VCaP (cell line): ENCODE data around the gene RIN3.

Experiments used
- H3K27ac ChIP-seq: fragments of 450-650 bp; 2 replicates; pipeline ENCODE4 v1.5.1; 2017
- TF ChIP-seq, protein P1 (sequence below): fragments of 450-650 bp; conservative IDR thresholded peaks from 2 replicates; pipeline ENCODE4 v1.5.1; 2017; ENCODE audit warnings: mild to moderate bottlenecking, moderate library complexity

Gene RIN3

DNA sequence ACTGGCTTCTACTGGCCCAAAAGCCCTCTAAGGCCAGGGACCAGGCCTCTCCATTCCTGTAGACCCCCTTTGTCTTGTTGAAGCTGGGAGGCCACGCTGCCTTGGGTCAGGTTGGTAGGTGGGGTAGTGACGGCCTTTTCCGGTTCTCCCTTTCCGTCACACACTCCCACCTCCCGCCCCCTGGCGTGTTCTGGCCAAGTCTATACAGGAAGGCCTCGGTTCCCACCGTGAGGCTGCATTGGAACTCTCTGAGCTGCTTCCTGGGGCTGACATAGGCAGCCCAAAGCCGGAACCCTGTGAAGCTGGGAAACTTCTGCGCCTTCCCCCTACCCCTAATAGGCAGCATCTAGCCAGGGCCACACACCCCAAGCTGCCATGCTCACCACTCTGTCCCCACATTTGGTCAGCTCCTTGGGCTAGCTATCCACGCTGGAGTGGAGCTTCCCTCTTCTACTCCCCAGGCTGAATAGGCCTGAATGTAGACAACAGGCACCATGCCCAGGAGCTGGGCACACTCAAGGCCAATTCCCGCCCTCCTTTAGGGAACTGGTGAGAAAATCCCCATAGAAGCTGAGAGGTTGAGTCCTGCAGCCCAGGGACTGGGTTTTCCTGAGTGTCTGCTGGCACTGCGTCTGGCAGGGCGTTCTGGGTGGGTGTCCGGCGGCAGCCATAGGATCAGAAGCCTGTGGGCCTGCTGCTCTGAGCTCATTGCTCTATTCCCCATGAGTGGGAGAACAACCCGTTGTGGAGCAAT is 35.7 kb downstream of the RIN3 start:
- no peak overlapping the region for H3K27ac ChIP-seq
- TF ChIP-seq, protein P1, sequence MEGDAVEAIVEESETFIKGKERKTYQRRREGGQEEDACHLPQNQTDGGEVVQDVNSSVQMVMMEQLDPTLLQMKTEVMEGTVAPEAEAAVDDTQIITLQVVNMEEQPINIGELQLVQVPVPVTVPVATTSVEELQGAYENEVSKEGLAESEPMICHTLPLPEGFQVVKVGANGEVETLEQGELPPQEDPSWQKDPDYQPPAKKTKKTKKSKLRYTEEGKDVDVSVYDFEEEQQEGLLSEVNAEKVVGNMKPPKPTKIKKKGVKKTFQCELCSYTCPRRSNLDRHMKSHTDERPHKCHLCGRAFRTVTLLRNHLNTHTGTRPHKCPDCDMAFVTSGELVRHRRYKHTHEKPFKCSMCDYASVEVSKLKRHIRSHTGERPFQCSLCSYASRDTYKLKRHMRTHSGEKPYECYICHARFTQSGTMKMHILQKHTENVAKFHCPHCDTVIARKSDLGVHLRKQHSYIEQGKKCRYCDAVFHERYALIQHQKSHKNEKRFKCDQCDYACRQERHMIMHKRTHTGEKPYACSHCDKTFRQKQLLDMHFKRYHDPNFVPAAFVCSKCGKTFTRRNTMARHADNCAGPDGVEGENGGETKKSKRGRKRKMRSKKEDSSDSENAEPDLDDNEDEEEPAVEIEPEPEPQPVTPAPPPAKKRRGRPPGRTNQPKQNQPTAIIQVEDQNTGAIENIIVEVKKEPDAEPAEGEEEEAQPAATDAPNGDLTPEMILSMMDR, result no peak

DNA sequence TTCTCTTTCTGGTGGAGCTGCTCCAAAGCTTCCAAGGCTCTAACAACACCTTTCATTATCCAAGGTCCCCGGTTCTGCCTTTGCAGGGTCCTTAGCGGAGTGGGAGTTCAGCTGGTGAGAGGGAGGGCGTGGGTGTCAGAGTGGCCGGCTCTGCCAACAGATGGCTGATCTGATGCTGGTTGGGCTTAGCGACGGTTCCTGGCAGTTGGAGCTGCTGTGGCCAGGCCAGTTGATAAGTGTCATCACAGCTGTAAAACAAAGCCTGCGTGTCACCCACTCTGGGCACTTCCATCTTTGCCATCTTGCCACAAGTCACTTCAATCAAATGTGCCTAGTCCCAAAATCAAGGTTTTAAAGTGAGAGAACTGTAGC is 36.3 kb downstream of the RIN3 start:
- TF ChIP-seq, protein P1, result no peak
- H3K27ac ChIP-seq, result no peak overlapping the region

DNA sequence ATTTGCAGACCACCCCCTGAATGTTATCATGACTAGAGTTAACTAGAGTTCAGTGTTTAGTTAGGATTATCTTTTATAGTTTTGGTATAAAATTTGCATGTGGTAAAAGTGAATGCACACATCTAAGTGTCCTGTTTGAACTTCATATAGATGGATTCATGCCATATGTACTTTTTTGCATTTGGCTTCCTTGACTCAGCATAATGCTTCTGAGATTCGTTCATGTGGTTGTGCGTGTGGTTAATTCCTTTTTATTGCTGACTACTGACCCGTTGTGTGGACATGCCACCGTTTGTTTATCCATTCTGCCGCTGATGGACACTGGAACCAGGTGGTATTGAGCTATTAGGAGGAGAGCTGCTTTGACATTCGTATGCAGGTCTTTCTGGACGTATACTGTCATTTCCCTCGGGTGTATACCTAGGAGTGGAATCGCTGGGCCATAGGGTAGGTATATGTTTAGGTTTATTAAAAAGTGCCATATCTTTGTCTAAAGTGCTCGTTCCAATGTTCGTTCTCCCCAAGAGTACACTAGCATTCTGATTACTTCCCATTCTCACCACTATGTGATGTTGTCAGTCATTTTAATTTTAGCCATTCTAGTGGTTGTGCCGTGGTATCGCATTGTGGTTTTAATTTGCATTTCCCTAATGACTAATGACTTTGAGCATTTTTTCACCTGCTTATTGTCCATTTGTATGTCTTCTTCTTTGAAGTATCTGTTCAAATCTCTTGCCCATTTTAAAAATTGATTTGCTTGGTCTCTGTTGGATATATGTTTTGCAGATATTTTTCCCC is 37.7 kb downstream of the RIN3 start:
- no peak overlapping the region for H3K27ac ChIP-seq
- TF ChIP-seq, protein P1, result no peak

DNA sequence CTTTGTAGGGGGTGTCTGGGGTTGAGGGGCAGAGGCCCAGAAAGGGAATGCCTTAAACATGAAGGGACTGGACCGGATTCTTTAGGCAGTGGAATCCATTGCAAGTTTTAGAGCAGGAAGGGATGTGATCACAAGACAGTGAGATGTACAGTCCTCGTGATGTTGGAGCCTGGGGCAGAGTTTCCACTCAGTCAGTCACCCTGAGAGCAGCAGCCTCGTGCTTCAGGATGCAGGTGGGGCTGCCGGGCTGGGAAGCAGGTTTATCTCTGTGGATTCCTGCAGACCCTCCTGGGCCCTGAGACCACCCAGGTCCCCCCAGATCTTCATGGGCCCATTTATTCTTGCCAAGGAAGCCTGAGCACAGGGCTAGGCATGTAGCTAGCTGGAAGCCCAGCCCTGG is 38.5 kb downstream of the RIN3 start:
- TF ChIP-seq, protein P1, result no peak
- H3K27ac ChIP-seq, result no peak overlapping the region

DNA sequence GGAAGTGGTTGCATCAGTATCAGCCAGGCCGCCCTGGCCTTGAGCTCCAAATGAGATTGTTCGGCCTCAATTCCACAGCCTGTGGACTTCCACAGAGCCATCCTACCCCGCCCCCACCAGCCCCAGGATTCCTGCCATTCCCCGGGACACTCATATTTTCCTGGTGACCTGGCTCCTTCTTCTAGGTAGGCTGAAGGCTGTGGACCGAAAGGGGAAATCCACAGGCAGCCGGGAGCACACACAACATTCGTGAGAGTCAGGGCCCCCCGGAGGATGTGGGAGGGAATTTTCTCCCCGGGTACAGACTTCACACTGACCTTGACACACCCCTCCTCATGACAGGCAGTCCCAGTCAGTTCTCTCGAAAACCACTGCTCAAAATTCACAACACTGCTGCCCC is 39.9 kb downstream of the RIN3 start:
- no peak overlapping the region for H3K27ac ChIP-seq
- TF ChIP-seq, protein P1, result no peak

DNA sequence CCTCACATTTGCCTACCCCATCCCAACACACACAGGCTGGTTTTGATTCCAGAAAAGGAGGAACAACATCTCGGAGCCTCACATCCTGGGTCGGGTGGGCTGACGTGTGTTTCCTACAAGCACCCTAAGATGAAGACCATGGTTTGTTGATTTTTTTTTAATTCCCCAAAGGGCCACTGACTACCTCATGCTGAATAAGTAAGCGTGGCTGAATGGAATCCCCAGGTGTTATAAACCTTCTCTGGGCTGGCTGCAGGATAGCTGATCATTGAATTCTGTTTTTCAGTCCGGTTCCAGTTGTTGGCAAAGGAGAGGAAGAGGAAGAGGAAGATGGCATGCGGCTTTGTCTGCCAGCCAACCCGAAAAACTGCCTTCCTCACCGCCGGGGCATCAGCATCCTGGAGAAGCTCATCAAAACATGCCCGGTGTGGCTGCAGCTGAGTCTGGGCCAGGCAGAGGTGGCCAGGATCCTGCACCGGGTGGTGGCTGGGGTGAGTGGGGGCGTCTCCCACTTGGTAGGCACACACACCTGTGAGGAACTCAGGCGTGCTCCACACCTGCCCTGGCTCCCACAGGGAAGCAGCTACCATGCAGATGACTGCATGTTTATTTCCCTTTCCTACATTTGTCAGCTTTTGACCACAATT is 42.0 kb downstream of the RIN3 start:
- H3K27ac ChIP-seq, result no peak overlapping the region
- TF ChIP-seq, protein P1, result no peak

DNA sequence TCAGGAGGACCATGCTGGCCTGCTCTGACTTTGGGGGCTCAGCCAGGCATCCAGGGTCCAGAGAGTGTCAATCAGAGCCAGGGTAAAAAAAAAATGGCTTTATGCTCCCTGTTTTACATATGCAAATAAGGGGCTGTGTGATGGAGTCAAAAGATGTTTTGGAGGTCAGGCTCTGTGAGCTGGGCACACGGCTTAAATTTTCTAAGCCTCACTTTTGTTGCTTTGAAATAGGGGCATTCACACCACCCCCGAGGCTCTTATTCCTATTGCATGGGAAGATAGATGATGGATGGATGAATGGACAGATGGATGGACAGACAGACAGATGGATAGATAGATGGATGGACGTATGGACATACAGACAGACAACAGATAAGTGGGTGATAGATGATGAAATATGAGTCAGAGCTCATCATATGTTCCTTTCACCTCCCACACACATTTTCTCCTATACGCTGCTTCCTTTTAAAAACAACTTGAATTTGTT is 42.7 kb downstream of the RIN3 start:
- TF ChIP-seq, protein P1, result no peak
- no peak overlapping the region for H3K27ac ChIP-seq
